Keratinocyte (primary cell): ENCODE measurements around the gene SPDL1.

Experiments
- CTCF ChIP-seq, 3 experiments: IDR thresholded peaks in 1 of 3; conservative IDR thresholded peaks in 1 of 3; optimal IDR thresholded peaks in 1 of 3; 2 replicates in 2 of 3; 3 replicates in 1 of 3; pipeline versions ENCODE3 to v1.5.1; 2011; ENCODE audit warnings: low read length in 3 of 3, mild to moderate bottlenecking in 3 of 3, moderate library complexity in 2 of 3, control low read depth in 1 of 3, inconsistent platforms in 1 of 3; ENCODE audit not compliant: insufficient read depth in 2 of 3; ENCODE audit errors: extremely low read depth in 1 of 3
- EZH2 ChIP-seq: IDR thresholded peaks from one replicate; pipeline ENCODE4 v1.6.1; 2012; ENCODE audit warnings: inconsistent platforms, mild to moderate bottlenecking, low read length, moderate library complexity

DNA sequence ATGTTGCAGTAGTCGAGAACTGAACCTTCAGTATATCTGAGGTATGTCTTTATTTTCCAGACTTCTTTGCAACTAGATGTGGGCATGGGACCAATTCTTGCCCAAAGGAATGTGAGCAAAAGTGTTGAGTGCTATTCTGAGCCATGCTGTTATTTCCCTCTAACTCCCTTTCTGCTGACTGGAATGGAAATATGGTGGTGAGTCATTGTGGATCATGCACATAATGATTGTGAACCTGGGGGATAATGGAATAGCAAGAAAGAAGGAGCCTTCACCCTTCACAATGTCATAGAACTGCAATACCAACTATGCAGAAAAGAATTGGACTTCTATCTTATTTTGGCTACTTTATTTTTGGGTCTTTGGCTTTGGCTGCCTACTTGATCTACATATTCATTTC is 43.2 kb downstream of the SPDL1 start:
- TF ChIP-seq CTCF (optimal IDR thresholded peaks at IDR 0.05 in 1 of 3, IDR thresholded peaks at IDR 0.05 in 1 of 3, conservative IDR thresholded peaks at IDR 0.05 in 1 of 3; ENCODE audit: extremely low read depth in 1 of 3, insufficient read depth in 2 of 3, low read length in 3 of 3) (no peak), EZH2 (no peak)
